ENCODE results near the gene LDB3.

- TF ChIP-seq CTCF (conservative IDR thresholded peaks at IDR 0.05; ENCODE audit: low read depth, low read length) (no peak), EZH2 (IDR thresholded peaks at IDR 0.05; ENCODE audit: low read length, unreplicated experiment) (no peak), EZH2phosphoT487 (IDR thresholded peaks at IDR 0.05; ENCODE audit: borderline replicate concordance, low read length) (no peak)
Measured at GRCh38 chr10:86700851-86701617, 32.7 kb downstream of the LDB3 start.
